ENCODE measurements around the gene LITAFD.

LITAFD gene

GRCh38 chr16:8919934-8920462 is 37.8 kb downstream of the LITAFD start:
- H3K27me3 ChIP-seq (replicated peaks; ENCODE audit: control insufficient read depth, insufficient read depth, low read length, poor library complexity, severe bottlenecking): no peaks in the 10 kb centered on the region
- DNase-seq: no peak
- no peak overlapping the region for H3K27ac ChIP-seq (ENCODE audit: insufficient read depth, low read length, poor library complexity, severe bottlenecking)
- no peak overlapping the region for H3K4me3 ChIP-seq (ENCODE audit: insufficient read depth, low read depth, low read length, poor library complexity, severe bottlenecking)
- H3K9me3 ChIP-seq (ENCODE audit: control insufficient read depth, low read length): no peaks in the 10 kb centered on the region
- peaks cover 16% of the 10 kb centered on the region for H3K4me1 ChIP-seq (ENCODE audit: control insufficient read depth, insufficient read depth, low read length, poor library complexity, severe bottlenecking)
- H3K36me3 ChIP-seq (ENCODE audit: control insufficient read depth, insufficient read depth, low read length): peaks cover 72% of the 10 kb centered on the region

- H3K27ac ChIP-seq (ENCODE audit: insufficient read depth, low read length, poor library complexity, severe bottlenecking): no peak overlapping the region
- H3K27me3 ChIP-seq (replicated peaks; ENCODE audit: control insufficient read depth, insufficient read depth, low read length, poor library complexity, severe bottlenecking): no peaks in the 10 kb centered on the region
- peaks cover 16% of the 10 kb centered on the region for H3K4me1 ChIP-seq (ENCODE audit: control insufficient read depth, insufficient read depth, low read length, poor library complexity, severe bottlenecking)
- no peak overlapping the region for H3K4me3 ChIP-seq (ENCODE audit: insufficient read depth, low read depth, low read length, poor library complexity, severe bottlenecking)
- DNase-seq: no peak
- H3K36me3 ChIP-seq (ENCODE audit: control insufficient read depth, insufficient read depth, low read length): peaks cover 68% of the 10 kb centered on the region
- no peaks in the 10 kb centered on the region for H3K9me3 ChIP-seq (ENCODE audit: control insufficient read depth, low read length)
Observed at GRCh38 chr16:8920645-8921346, 38.6 kb downstream of the LITAFD start.

GRCh38 chr16:8921347-8921984 is 39.3 kb downstream of the LITAFD start:
- Histone ChIP-seq H3K4me3 (ENCODE audit: insufficient read depth, low read depth, low read length, poor library complexity, severe bottlenecking) (no peak overlapping the region), H3K36me3 (ENCODE audit: control insufficient read depth, insufficient read depth, low read length) (peaks cover 63% of the 10 kb centered on the region), H3K9me3 (ENCODE audit: control insufficient read depth, low read length) (no peaks in the 10 kb centered on the region), H3K4me1 (ENCODE audit: control insufficient read depth, insufficient read depth, low read length, poor library complexity, severe bottlenecking) (peaks cover 16% of the 10 kb centered on the region), H3K27me3 (replicated peaks; ENCODE audit: control insufficient read depth, insufficient read depth, low read length, poor library complexity, severe bottlenecking) (no peaks in the 10 kb centered on the region), H3K27ac (ENCODE audit: insufficient read depth, low read length, poor library complexity, severe bottlenecking) (no peak overlapping the region)
- no peak for DNase-seq

- H3K9me3 ChIP-seq (ENCODE audit: control insufficient read depth, low read length): no peaks in the 10 kb centered on the region
- no peaks in the 10 kb centered on the region for H3K27me3 ChIP-seq (replicated peaks; ENCODE audit: control insufficient read depth, insufficient read depth, low read length, poor library complexity, severe bottlenecking)
- H3K4me1 ChIP-seq (ENCODE audit: control insufficient read depth, insufficient read depth, low read length, poor library complexity, severe bottlenecking): peaks cover 16% of the 10 kb centered on the region
- H3K27ac ChIP-seq (ENCODE audit: insufficient read depth, low read length, poor library complexity, severe bottlenecking): no peak overlapping the region
- no peak for DNase-seq
- H3K36me3 ChIP-seq (ENCODE audit: control insufficient read depth, insufficient read depth, low read length): peaks cover 53% of the 10 kb centered on the region
- H3K4me3 ChIP-seq (ENCODE audit: insufficient read depth, low read depth, low read length, poor library complexity, severe bottlenecking): no peak overlapping the region
Observed at GRCh38 chr16:8923199-8923598, 41.0 kb downstream of the LITAFD start.

- Histone ChIP-seq H3K36me3 (ENCODE audit: control insufficient read depth, insufficient read depth, low read length) (peaks cover 51% of the 10 kb centered on the region), H3K9me3 (ENCODE audit: control insufficient read depth, low read length) (no peaks in the 10 kb centered on the region), H3K4me3 (ENCODE audit: insufficient read depth, low read depth, low read length, poor library complexity, severe bottlenecking) (no peak overlapping the region), H3K27me3 (replicated peaks; ENCODE audit: control insufficient read depth, insufficient read depth, low read length, poor library complexity, severe bottlenecking) (no peaks in the 10 kb centered on the region), H3K4me1 (ENCODE audit: control insufficient read depth, insufficient read depth, low read length, poor library complexity, severe bottlenecking) (peaks cover 16% of the 10 kb centered on the region), H3K27ac (ENCODE audit: insufficient read depth, low read length, poor library complexity, severe bottlenecking) (no peak overlapping the region)
- no peak for DNase-seq
Observed at GRCh38 chr16:8924214-8924613, 42.1 kb downstream of the LITAFD start.

GRCh38 chr16:8925455-8925854 is 43.3 kb downstream of the LITAFD start:
- H3K4me1 ChIP-seq (ENCODE audit: control insufficient read depth, insufficient read depth, low read length, poor library complexity, severe bottlenecking): peaks cover 4% of the 10 kb centered on the region
- H3K36me3 ChIP-seq (ENCODE audit: control insufficient read depth, insufficient read depth, low read length): peaks cover 48% of the 10 kb centered on the region
- no peaks in the 10 kb centered on the region for H3K9me3 ChIP-seq (ENCODE audit: control insufficient read depth, low read length)
- H3K27me3 ChIP-seq (replicated peaks; ENCODE audit: control insufficient read depth, insufficient read depth, low read length, poor library complexity, severe bottlenecking): no peaks in the 10 kb centered on the region
- no peak overlapping the region for H3K4me3 ChIP-seq (ENCODE audit: insufficient read depth, low read depth, low read length, poor library complexity, severe bottlenecking)
- DNase-seq: no peak
- no peak overlapping the region for H3K27ac ChIP-seq (ENCODE audit: insufficient read depth, low read length, poor library complexity, severe bottlenecking)

- H3K4me1 ChIP-seq (ENCODE audit: control insufficient read depth, insufficient read depth, low read length, poor library complexity, severe bottlenecking): peaks cover 4% of the 10 kb centered on the region
- no peaks in the 10 kb centered on the region for H3K27me3 ChIP-seq (replicated peaks; ENCODE audit: control insufficient read depth, insufficient read depth, low read length, poor library complexity, severe bottlenecking)
- no peak for DNase-seq
- H3K27ac ChIP-seq (ENCODE audit: insufficient read depth, low read length, poor library complexity, severe bottlenecking): no peak overlapping the region
- H3K9me3 ChIP-seq (ENCODE audit: control insufficient read depth, low read length): no peaks in the 10 kb centered on the region
- no peak overlapping the region for H3K4me3 ChIP-seq (ENCODE audit: insufficient read depth, low read depth, low read length, poor library complexity, severe bottlenecking)
- H3K36me3 ChIP-seq (ENCODE audit: control insufficient read depth, insufficient read depth, low read length): peaks cover 43% of the 10 kb centered on the region
Observed at GRCh38 chr16:8926827-8927226, 44.7 kb downstream of the LITAFD start.

GRCh38 chr16:8928467-8928957 is 46.4 kb downstream of the LITAFD start:
- DNase-seq: no peak
- Histone ChIP-seq H3K36me3 (ENCODE audit: control insufficient read depth, insufficient read depth, low read length) (peaks cover 29% of the 10 kb centered on the region), H3K27ac (ENCODE audit: insufficient read depth, low read length, poor library complexity, severe bottlenecking) (no peak overlapping the region), H3K9me3 (ENCODE audit: control insufficient read depth, low read length) (no peaks in the 10 kb centered on the region), H3K4me1 (ENCODE audit: control insufficient read depth, insufficient read depth, low read length, poor library complexity, severe bottlenecking) (peaks cover 4% of the 10 kb centered on the region), H3K4me3 (ENCODE audit: insufficient read depth, low read depth, low read length, poor library complexity, severe bottlenecking) (no peak overlapping the region), H3K27me3 (replicated peaks; ENCODE audit: control insufficient read depth, insufficient read depth, low read length, poor library complexity, severe bottlenecking) (no peaks in the 10 kb centered on the region)

GRCh38 chr16:8929086-8929748 is 47.1 kb downstream of the LITAFD start:
- H3K36me3 ChIP-seq (ENCODE audit: control insufficient read depth, insufficient read depth, low read length): peaks cover 28% of the 10 kb centered on the region
- H3K4me3 ChIP-seq (ENCODE audit: insufficient read depth, low read depth, low read length, poor library complexity, severe bottlenecking): no peak overlapping the region
- H3K4me1 ChIP-seq (ENCODE audit: control insufficient read depth, insufficient read depth, low read length, poor library complexity, severe bottlenecking): peaks cover 2% of the 10 kb centered on the region
- H3K9me3 ChIP-seq (ENCODE audit: control insufficient read depth, low read length): no peaks in the 10 kb centered on the region
- DNase-seq: no peak
- no peaks in the 10 kb centered on the region for H3K27me3 ChIP-seq (replicated peaks; ENCODE audit: control insufficient read depth, insufficient read depth, low read length, poor library complexity, severe bottlenecking)
- no peak overlapping the region for H3K27ac ChIP-seq (ENCODE audit: insufficient read depth, low read length, poor library complexity, severe bottlenecking)

- Histone ChIP-seq H3K9me3 (ENCODE audit: control insufficient read depth, low read length) (no peaks in the 10 kb centered on the region), H3K4me1 (ENCODE audit: control insufficient read depth, insufficient read depth, low read length, poor library complexity, severe bottlenecking) (peaks cover 3% of the 10 kb centered on the region), H3K36me3 (ENCODE audit: control insufficient read depth, insufficient read depth, low read length) (peaks cover 19% of the 10 kb centered on the region), H3K4me3 (ENCODE audit: insufficient read depth, low read depth, low read length, poor library complexity, severe bottlenecking) (no peak overlapping the region), H3K27ac (ENCODE audit: insufficient read depth, low read length, poor library complexity, severe bottlenecking) (no peak overlapping the region), H3K27me3 (replicated peaks; ENCODE audit: control insufficient read depth, insufficient read depth, low read length, poor library complexity, severe bottlenecking) (no peaks in the 10 kb centered on the region)
- DNase-seq: peak in 2 of 3 donors; percentile 11 to 29
Observed at GRCh38 chr16:8931859-8932258, 49.7 kb downstream of the LITAFD start.

All from effector memory CD4-positive, alpha-beta T cell (primary cell).